Kidney (tissue), 14 donors: ENCODE data around the gene RAB29. TPM values are rescaled to one million over a fixed set of nuclear protein-coding genes. Genes with fewer than 3 reads are reported as not detected.

Source experiments
- DNase-seq, 5 donors: peaks; one replicate each; pipeline ENCODE4 v3.0.0-alpha.2; 2013 to 2020
- FAIRE-seq: peaks from 2 replicates; lab custom pipeline; 2012; peaks lifted over from hg19 to GRCh38; lab: Jason Lieb, UNC
- H3K27ac ChIP-seq, 2 donors: one replicate each; pipeline ENCODE4 v1.7.0; 2013; ENCODE audit warnings: low read depth in 2 of 2, low read length in 2 of 2, inconsistent platforms in 1 of 2
- H3K27me3 ChIP-seq: one replicate; pipeline ENCODE4 v1.7.1; 2013; ENCODE audit warnings: low read length, inconsistent platforms; ENCODE audit not compliant: control insufficient read depth, insufficient read depth
- H3K36me3 ChIP-seq, 3 donors: one replicate each; pipeline versions ENCODE4 v1.7.0 to v1.7.1; 2013; ENCODE audit warnings: low read length in 3 of 3, control low read depth in 1 of 3, inconsistent platforms in 1 of 3; ENCODE audit not compliant: insufficient read depth in 3 of 3, control insufficient read depth in 2 of 3
- H3K4me1 ChIP-seq, 3 donors: one replicate each; pipeline versions ENCODE4 v1.7.0 to v1.7.1; 2013; ENCODE audit warnings: low read length in 3 of 3, inconsistent platforms in 1 of 3, low read depth in 1 of 3; ENCODE audit not compliant: control insufficient read depth in 2 of 3, insufficient read depth in 2 of 3
- H3K4me3 ChIP-seq, 3 donors: one replicate each; pipeline versions ENCODE4 v1.7.0 to v1.8.1; 2013; ENCODE audit warnings: low read length in 3 of 3, control low read depth in 1 of 3, inconsistent platforms in 1 of 3
- H3K9ac ChIP-seq, 3 donors: one replicate each; pipeline versions ENCODE4 v1.7.0 to v1.7.1; 2013; ENCODE audit warnings: low read length in 3 of 3, control low read depth in 1 of 3, inconsistent platforms in 1 of 3
- H3K9me3 ChIP-seq, 3 donors: one replicate each; pipeline versions ENCODE4 v1.7.0 to v1.7.1; 2013; ENCODE audit warnings: low read length in 3 of 3, control low read depth in 1 of 3, inconsistent platforms in 1 of 3; ENCODE audit not compliant: control insufficient read depth in 2 of 3, insufficient read depth in 1 of 3
- intact Hi-C: fragments of 100-400 bp; cut with DNase I; formaldehyde crosslinking; loops from one replicate; pipeline ENCODE4 v1.11.1; 2022
- polyA plus RNA-seq: library from polyadenylated mRNA; stranded (reverse); fragments of 350-450 nt; fragmentation: Illumina TruSeq; extraction: RNeasy Lipid Tissue Mini Kit (QIAGEN cat#74804); gene quantifications from one replicate; pipeline ENCODE4 v1.2.3, GENCODE V29; 2014; ENCODE audit warnings: low read depth, low replicate concordance; ENCODE audit not compliant: insufficient read depth
- total RNA-seq: library from RNA; stranded (reverse); fragmentation: NEBNext Ultra II Directional; extraction: Animal tissue kit (Norgen Biotek cat#: 25700); gene quantifications from one replicate; pipeline ENCODE4 v1.2.1, GENCODE V29; 2021
- TF ChIP-seq, protein P1 (sequence below): IDR thresholded peaks from 3 replicates; pipeline ENCODE4 v1.5.1; 2012; ENCODE audit warnings: mild to moderate bottlenecking, moderate library complexity, borderline replicate concordance; ENCODE audit not compliant: insufficient read depth; ENCODE audit errors: extremely low read depth
- donor health status: control.
- donor health status: control.
- donor health status: control.
- donor health status: control.
- donor health status: control.
- donor health status: DM: yes; HTN: yes; CAD: no.
- donor health status: Normal renal cell carcinoma (clear cell type).

RAB29 gene
- total and polyA plus RNA-seq, 2 donors from 2014 or later: 25.9 to 52.4 TPM

DNA sequence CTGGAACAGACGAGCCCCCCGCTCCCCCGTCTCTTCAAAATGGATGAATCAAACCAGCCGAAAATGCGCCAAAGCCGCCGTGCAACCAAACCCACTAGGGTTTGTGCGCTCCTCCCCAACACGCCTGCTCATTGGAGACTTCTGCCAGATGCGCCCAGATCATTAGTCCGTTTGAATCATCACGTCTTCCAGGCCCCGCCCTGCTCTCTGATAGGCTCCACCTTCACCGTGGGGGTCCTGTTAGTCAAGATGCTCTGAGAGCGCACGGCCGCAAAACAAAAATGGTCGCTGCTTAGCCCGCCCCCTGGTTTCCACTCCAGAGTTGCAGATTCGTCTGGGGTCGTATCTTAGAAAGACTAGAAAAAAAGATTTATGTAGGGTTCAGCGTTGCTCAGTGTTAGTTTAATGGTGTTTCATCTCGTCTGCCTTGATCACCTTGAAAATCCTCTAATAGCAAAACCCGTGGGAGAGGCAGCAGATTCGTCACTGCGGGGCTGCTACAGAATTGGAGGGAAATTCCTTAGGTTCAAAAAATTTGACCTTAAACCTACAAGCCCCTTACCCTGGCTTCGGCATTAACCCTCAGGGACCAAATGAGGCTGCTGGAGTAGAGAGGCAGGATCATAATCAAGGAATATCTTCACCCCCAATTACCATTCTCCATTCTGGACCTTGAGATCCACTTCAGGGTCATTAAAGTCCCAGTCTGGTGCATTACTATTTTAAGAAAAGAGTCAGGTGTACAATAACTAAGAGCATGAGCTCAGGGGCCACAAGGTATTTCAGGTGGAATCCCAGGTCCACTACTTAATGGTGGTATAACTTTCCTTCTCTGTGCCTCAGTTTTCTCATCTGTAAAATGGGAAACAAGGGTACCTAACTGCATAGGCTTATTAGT, 24.9 kb downstream of the RAB29 start, which contains the start of gene NUCKS1:
Gene NUCKS1 (minus strand): TSS at position 45 of the 898 bp plus-strand sequence. CDS start 209 bp downstream, outside the sequence.
- Histone ChIP-seq H3K27ac (peak within 1 kb of the TSS; percentile 81 to 94), H3K36me3 (no peaks in the 10 kb centered on the region), H3K4me1 (peaks cover 0 to 8% (median under 1%) of the 10 kb centered on the region in 3 donors), H3K9me3 (no peaks in the 10 kb centered on the region), H3K27me3 (no peaks in the 10 kb centered on the region), H3K9ac (peak within 1 kb of the TSS; percentile 85 to 96 (median 89)), H3K4me3 (peak within 1 kb of the TSS; percentile 80 to 100 (median 97))
- intact Hi-C loops: no loop called here
- TF ChIP-seq, protein P1, sequence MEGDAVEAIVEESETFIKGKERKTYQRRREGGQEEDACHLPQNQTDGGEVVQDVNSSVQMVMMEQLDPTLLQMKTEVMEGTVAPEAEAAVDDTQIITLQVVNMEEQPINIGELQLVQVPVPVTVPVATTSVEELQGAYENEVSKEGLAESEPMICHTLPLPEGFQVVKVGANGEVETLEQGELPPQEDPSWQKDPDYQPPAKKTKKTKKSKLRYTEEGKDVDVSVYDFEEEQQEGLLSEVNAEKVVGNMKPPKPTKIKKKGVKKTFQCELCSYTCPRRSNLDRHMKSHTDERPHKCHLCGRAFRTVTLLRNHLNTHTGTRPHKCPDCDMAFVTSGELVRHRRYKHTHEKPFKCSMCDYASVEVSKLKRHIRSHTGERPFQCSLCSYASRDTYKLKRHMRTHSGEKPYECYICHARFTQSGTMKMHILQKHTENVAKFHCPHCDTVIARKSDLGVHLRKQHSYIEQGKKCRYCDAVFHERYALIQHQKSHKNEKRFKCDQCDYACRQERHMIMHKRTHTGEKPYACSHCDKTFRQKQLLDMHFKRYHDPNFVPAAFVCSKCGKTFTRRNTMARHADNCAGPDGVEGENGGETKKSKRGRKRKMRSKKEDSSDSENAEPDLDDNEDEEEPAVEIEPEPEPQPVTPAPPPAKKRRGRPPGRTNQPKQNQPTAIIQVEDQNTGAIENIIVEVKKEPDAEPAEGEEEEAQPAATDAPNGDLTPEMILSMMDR: peak; percentile 23
- peak; percentile 99 to 100 (median 99) for DNase-seq
- peak; percentile 92 for FAIRE-seq

- TF ChIP-seq, protein P1: no peak
- FAIRE-seq (no peak), DNase-seq (peak; percentile 97 to 98 (median 98))
- Histone ChIP-seq H3K36me3 (no peaks in the 10 kb centered on the region), H3K27me3 (no peaks in the 10 kb centered on the region), H3K9ac (peak overlapping the region; percentile 85 to 96 (median 89)), H3K4me3 (peak overlapping the region; percentile 80 to 100 (median 97)), H3K9me3 (no peaks in the 10 kb centered on the region), H3K4me1 (peaks cover 0 to 8% (median 6%) of the 10 kb centered on the region in 3 donors), H3K27ac (peak overlapping the region; percentile 79 to 94)
- intact Hi-C loops: no loop called here
Measured at GRCh38 chr1:205749234-205750137, 25.8 kb downstream of the RAB29 start.

GRCh38 chr1:205748403-205749233, 26.7 kb downstream of the RAB29 start:
- Histone ChIP-seq H3K27ac (peak overlapping the region; percentile 79 to 94), H3K4me1 (peaks cover 0 to 13% (median 7%) of the 10 kb centered on the region in 3 donors), H3K9me3 (no peaks in the 10 kb centered on the region), H3K4me3 (peak overlapping the region; percentile 80 to 100 (median 97)), H3K27me3 (no peaks in the 10 kb centered on the region), H3K9ac (peak overlapping the region; percentile 85 to 96 (median 89)), H3K36me3 (no peaks in the 10 kb centered on the region)
- TF ChIP-seq, protein P1: no peak
- DNase-seq (peak in 4 of 5 donors; percentile 44 to 87 (median 61)), FAIRE-seq (no peak)
- intact Hi-C loops: no loop called here
